Activated CD4-positive, alpha-beta T cell treated with anti-CD3 and anti-CD28 coated beads for 36 hours (primary cell): ENCODE measurements around the gene RPS6KC1. TPM values are rescaled to one million over a fixed set of nuclear protein-coding genes. Genes with fewer than 3 reads are reported as not detected.
A peak's percentile ranks its signal among the peaks of the same experiment; 100 is the strongest.
"Not testable (repeated sequence)": the region's sequence is repeated elsewhere in the genome, so short reads cannot be mapped to it uniquely, and the experiment has no call there.

ENCODE experiments used
- ATAC-seq: fragments of 200-7000 bp; cut with Tn5 transposase; one replicate; pipeline ENCODE4 v1.10.0; 2021; ENCODE audit warnings: mild to moderate bottlenecking, moderate library complexity
- CTCF ChIA-PET: fragments of 350-600 bp; sonication (Branson Sonifier 250); formaldehyde crosslinking; loops from one replicate; lab custom pipeline; 2021; ENCODE audit warnings: antibody characterized with exemption; lab: Charles Lee
- POLR2A ChIA-PET: fragments of 350-600 bp; sonication (Branson Sonifier 250); formaldehyde crosslinking; loops from one replicate; lab custom pipeline; 2021; ENCODE audit warnings: antibody characterized with exemption, inconsistent platforms; lab: Charles Lee
- DNase-seq: peaks from one replicate; pipeline ENCODE4 v3.0.0-alpha.2; 2020
- H3K27ac Mint-ChIP-seq: one replicate; pipeline ENCODE4 v1.8.0; 2021; ENCODE audit warnings: mixed read lengths
- H3K27me3 Mint-ChIP-seq: one replicate; pipeline ENCODE4 v1.8.0; 2021; ENCODE audit warnings: mixed read lengths
- H3K36me3 Mint-ChIP-seq: one replicate; pipeline ENCODE4 v1.8.0; 2021; ENCODE audit warnings: low read depth, mixed read lengths
- H3K4me1 Mint-ChIP-seq: one replicate; pipeline ENCODE4 v1.8.0; 2021; ENCODE audit warnings: mixed read lengths
- H3K4me3 Mint-ChIP-seq: one replicate; pipeline ENCODE4 v1.8.0; 2021; ENCODE audit warnings: mild to moderate bottlenecking, moderate library complexity, mixed read lengths
- H3K9me3 Mint-ChIP-seq: one replicate; pipeline ENCODE4 v1.8.0; 2021; ENCODE audit warnings: low read depth, mixed read lengths
- intact Hi-C, 2 experiments: fragments of 100-400 bp; cut with DNase I in 1 of 2; cut with micrococcal nuclease in 1 of 2; formaldehyde crosslinking; loops; one replicate each; pipeline versions ENCODE4 v1.14.2 to v1.15.1; 2022 to 2024; cut with DNase I, micrococcal nuclease
- total RNA-seq, 2 experiments: library from RNA; stranded (reverse); gene quantifications; one replicate each; pipeline ENCODE4 v1.2.3, GENCODE V29; 2021

RPS6KC1 gene
- total RNA-seq, 2 experiments from 2014 or later, result 4.9 to 5.7 TPM

DNA sequence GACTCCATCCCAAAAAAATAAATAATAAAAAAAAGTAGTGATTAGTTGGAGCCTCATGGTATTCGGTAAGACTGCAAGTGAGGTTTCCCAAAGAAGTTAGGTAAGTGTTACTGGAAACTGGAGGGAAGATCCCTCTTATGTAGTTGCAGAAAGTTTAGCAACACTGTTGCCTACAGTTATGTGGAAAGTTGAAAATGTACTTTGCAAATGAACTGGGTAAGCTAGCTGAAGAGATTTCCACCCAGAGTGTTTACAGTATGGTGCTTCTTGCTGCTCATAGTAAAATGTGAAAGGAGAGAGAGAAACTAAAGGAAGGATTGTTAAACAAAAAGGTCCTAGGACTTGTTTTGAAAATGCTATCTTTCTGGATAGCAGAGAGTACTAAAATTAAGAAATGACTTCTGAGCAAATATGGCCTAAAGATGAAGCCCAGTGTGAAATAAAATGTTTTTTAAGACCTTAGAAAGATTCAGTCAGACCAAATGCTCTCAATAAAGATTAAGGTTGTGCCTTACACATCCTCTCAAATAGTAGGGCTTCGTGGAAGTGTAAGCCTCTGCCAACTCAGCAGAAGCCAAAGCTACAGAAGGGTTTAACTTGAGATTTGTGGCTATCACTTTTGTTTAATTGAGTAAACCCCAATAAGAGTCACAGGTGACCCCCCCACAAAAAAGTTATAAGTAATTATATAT is 31.5 kb downstream of the RPS6KC1 start:
- CTCF ChIA-PET, result interaction anchor here (0.6 to 0.8 kb wide), 2 partner anchors 13 to 41 kb away, joined by 3 to 4 read pairs; no protein-coding TSS in a partner anchor

GRCh38 chr1:213083112-213083445 is 32.0 kb downstream of the RPS6KC1 start:
- Mint-ChIP-seq H3K27me3 (no peaks in the 10 kb centered on the region), H3K4me1 (peaks cover 14% of the 10 kb centered on the region), H3K36me3 (peaks cover 21% of the 10 kb centered on the region), H3K27ac (no peak overlapping the region), H3K4me3 (no peak overlapping the region), H3K9me3 (no peaks in the 10 kb centered on the region)
- intact Hi-C loops, result no loop called here
- ATAC-seq (peak; percentile 80), DNase-seq (peak; percentile 35)
- CTCF ChIA-PET, result interaction anchor here (0.5 to 0.8 kb wide), 3 partner anchors 40 to 120 kb away, joined by 3 to 8 read pairs (median 4); no protein-coding TSS in a partner anchor
- POLR2A ChIA-PET, result interaction anchor here (0.6 kb wide), 1 partner anchor 224 kb away, joined by 3 read pairs; no protein-coding TSS in a partner anchor

More for the DNA sequence above, 31.5 kb downstream of the RPS6KC1 start:
- H3K27me3 Mint-ChIP-seq, result no peaks in the 10 kb centered on the region
- ATAC-seq, result peak; percentile 60
- no peak overlapping the region for H3K4me3 Mint-ChIP-seq
- intact Hi-C loops, result no loop called here
- no peaks in the 10 kb centered on the region for H3K9me3 Mint-ChIP-seq
- DNase-seq, result no peak
- peaks cover 17% of the 10 kb centered on the region for H3K36me3 Mint-ChIP-seq
- POLR2A ChIA-PET, result interaction anchor here (0.6 kb wide), 1 partner anchor 223 kb away, joined by 3 read pairs; no protein-coding TSS in a partner anchor
- peak overlapping the region; percentile 52 for H3K27ac Mint-ChIP-seq
- H3K4me1 Mint-ChIP-seq, result peaks cover 14% of the 10 kb centered on the region

DNA sequence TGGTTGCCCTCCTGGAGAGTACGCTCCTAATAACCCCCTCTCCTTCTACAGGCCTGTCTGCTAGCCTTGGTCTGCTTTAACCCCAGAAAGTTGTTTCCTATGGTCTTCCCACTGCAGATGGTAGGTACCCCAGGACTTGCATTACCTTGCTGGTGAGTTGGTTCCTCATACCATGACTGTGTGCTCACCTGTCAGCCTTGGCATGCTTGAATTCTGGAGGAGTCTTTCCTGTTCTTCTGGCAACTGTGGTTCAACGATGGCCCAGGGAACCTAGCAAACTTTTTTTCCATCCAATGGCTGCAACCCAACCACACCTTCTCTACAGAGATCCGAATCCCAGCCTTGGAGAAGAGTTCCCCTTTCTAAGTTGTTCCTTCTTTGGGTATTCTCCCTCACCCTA is 36.9 kb downstream of the RPS6KC1 start:
- intact Hi-C loops, result no loop called here
- peaks cover 19% of the 10 kb centered on the region for H3K36me3 Mint-ChIP-seq
- no peak overlapping the region for H3K27ac Mint-ChIP-seq

GRCh38 chr1:213089924-213090677 is 39.1 kb downstream of the RPS6KC1 start:
- Mint-ChIP-seq H3K27ac (no peak overlapping the region), H3K4me3 (no peak overlapping the region), H3K4me1 (no peaks in the 10 kb centered on the region), H3K36me3 (peaks cover 21% of the 10 kb centered on the region), H3K27me3 (no peaks in the 10 kb centered on the region), H3K9me3 (no peaks in the 10 kb centered on the region)
- intact Hi-C loops, result no loop called here
- ChIA-PET CTCF (interaction anchor here (0.6 to 1.5 kb wide), 2 partner anchors 19 to 33 kb away, joined by 3 to 5 read pairs; no protein-coding TSS in a partner anchor), POLR2A (no interaction called here)
- ATAC-seq (no peak), DNase-seq (no peak)

More for the DNA sequence above, 36.9 kb downstream of the RPS6KC1 start:
- ATAC-seq (no peak), DNase-seq (no peak)
- CTCF ChIA-PET, result no interaction called here
- Mint-ChIP-seq H3K4me3 (no peak overlapping the region), H3K9me3 (no peaks in the 10 kb centered on the region), H3K27me3 (no peaks in the 10 kb centered on the region), H3K4me1 (peaks cover 5% of the 10 kb centered on the region)
- POLR2A ChIA-PET, result no interaction called here

GRCh38 chr1:213094446-213094845 is 43.4 kb downstream of the RPS6KC1 start:
- ChIA-PET POLR2A (no interaction called here), CTCF (interaction anchor here (1.3 kb wide), 1 partner anchor 9 kb away, joined by 5 read pairs; no protein-coding TSS in a partner anchor)
- Mint-ChIP-seq H3K36me3 (peaks cover 22% of the 10 kb centered on the region), H3K9me3 (no peaks in the 10 kb centered on the region), H3K4me3 (no peak overlapping the region), H3K4me1 (no peaks in the 10 kb centered on the region), H3K27me3 (no peaks in the 10 kb centered on the region), H3K27ac (no peak overlapping the region)
- intact Hi-C loops, result no loop called here
- no peak for DNase-seq
- ATAC-seq, result no peak

DNA sequence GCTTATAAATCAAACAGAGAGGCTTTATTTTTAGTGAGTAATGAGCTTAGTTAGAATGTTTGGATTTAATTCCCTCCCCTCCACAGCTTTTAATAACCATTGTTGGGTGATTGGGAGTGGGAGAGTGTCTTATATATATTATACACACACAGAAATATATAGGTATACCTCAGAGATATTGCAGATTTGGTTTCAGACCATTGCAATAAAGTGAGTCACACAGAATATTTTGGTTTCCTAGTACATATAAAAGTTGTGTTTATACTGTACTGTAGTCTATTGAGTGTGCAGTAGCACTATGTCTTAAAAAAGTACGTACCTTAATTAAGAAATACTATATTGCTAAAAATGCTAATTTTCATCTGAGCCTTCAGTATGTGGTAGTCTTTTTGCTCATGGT is 44.4 kb downstream of the RPS6KC1 start:
- DNase-seq (no peak), ATAC-seq (no peak)
- peaks cover 20% of the 10 kb centered on the region for H3K36me3 Mint-ChIP-seq
- no peak overlapping the region for H3K27ac Mint-ChIP-seq
- no peaks in the 10 kb centered on the region for H3K4me1 Mint-ChIP-seq
- POLR2A ChIA-PET, result no interaction called here
- no peaks in the 10 kb centered on the region for H3K27me3 Mint-ChIP-seq
- no peak overlapping the region for H3K4me3 Mint-ChIP-seq
- H3K9me3 Mint-ChIP-seq, result no peaks in the 10 kb centered on the region
- CTCF ChIA-PET, result interaction anchor here (0.8 to 1.3 kb wide), 2 partner anchors 10 to 63 kb away, joined by 3 to 5 read pairs; no protein-coding TSS in a partner anchor
- intact Hi-C loops, result no loop called here

DNA sequence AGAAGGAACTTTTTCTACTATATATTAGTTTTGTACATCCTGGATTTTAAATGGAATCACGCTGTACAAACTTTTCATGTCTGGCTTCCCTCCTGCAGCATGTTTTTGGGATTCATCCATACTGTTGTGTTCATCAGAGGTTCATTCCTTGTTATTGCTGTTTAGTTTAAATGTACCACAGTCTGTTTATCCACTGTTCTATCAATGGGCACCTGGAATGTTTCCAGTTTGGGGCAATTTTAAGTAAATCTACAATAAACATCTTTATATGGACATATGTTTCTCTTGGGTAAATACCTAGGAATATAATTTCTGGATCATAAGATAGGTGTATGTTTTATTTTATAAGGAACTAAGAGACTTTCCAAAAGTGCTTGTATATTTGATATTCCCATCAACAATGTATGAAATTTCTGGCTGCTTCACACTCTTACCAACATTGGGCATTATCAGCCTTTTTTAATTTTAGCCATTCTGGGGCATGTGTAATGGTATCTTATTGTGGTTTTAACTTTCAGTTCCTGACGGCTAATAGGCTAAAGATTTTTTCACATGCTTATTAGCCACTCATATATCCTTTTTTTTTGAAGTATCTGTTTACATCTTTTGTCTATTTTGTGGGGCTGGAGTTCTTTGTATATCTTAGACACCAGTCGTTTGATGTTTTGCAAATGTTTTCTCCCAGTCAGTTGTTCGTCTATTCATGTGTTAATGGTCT is 48.8 kb downstream of the RPS6KC1 start:
- ATAC-seq (no peak), DNase-seq (no peak)
- POLR2A ChIA-PET, result no interaction called here
- no peak overlapping the region for H3K4me3 Mint-ChIP-seq
- CTCF ChIA-PET, result no interaction called here
- H3K9me3 Mint-ChIP-seq, result no peaks in the 10 kb centered on the region
- intact Hi-C loops, result no loop called here
- no peak overlapping the region for H3K27ac Mint-ChIP-seq
- peaks cover 15% of the 10 kb centered on the region for H3K36me3 Mint-ChIP-seq
- H3K27me3 Mint-ChIP-seq, result no peaks in the 10 kb centered on the region
- peaks cover 9% of the 10 kb centered on the region for H3K4me1 Mint-ChIP-seq

- H3K27ac Mint-ChIP-seq, CTCF ChIA-PET, H3K27me3 Mint-ChIP-seq, H3K4me3 Mint-ChIP-seq, ATAC-seq, DNase-seq, POLR2A ChIA-PET, H3K9me3 Mint-ChIP-seq, intact Hi-C loops, H3K4me1 Mint-ChIP-seq: not testable (repeated sequence)
- H3K36me3 Mint-ChIP-seq, result peaks cover 13% of the 10 kb centered on the region
Measured at GRCh38 chr1:213100565-213100964, 49.5 kb downstream of the RPS6KC1 start.

- intact Hi-C loops, result no loop called here
- CTCF ChIA-PET, result interaction anchor here (0.7 to 1.5 kb wide), 2 partner anchors 20 to 584 kb away, joined by 3 to 6 read pairs; no protein-coding TSS in a partner anchor
Measured at GRCh38 chr1:213103377-213104306, 52.6 kb downstream of the RPS6KC1 start.

DNA sequence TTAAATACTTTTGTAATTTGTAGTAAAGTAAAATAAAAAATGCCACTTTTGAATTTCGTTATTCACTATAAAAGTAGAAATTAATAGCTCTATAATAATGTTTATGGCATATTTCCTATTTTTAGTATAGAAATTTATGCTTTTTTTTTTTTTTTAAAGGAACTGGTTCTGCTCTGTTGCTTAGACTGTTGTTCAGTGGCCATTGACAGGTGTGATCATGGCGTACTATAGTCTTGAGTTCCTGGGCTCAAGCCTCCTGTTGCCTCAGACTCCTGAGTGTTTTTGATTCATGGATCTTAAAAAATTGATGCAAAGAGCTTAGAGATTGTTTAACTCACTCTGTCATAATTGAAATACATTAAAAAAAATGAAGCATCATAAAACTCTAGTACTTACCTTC is 53.6 kb downstream of the RPS6KC1 start:
- DNase-seq (no peak), ATAC-seq (no peak)
- CTCF ChIA-PET, result interaction anchor here (1.5 kb wide), 1 partner anchor 19 kb away, joined by 6 read pairs; no protein-coding TSS in a partner anchor
- Mint-ChIP-seq H3K4me1 (peaks cover 9% of the 10 kb centered on the region), H3K4me3 (no peak overlapping the region), H3K36me3 (peaks cover 11% of the 10 kb centered on the region), H3K9me3 (peaks cover 2% of the 10 kb centered on the region), H3K27ac (no peak overlapping the region), H3K27me3 (no peaks in the 10 kb centered on the region)
- POLR2A ChIA-PET, result interaction anchor here (0.6 kb wide), 1 partner anchor 297 kb away, joined by 6 read pairs; no protein-coding TSS in a partner anchor
- intact Hi-C loops, result no loop called here

More at GRCh38 chr1:213103377-213104306, 52.6 kb downstream of the RPS6KC1 start:
- Mint-ChIP-seq H3K4me1 (peaks cover 9% of the 10 kb centered on the region), H3K27me3 (no peaks in the 10 kb centered on the region), H3K27ac (no peak overlapping the region), H3K9me3 (peaks cover 2% of the 10 kb centered on the region), H3K4me3 (no peak overlapping the region), H3K36me3 (peaks cover 11% of the 10 kb centered on the region)
- peak; percentile 39 for ATAC-seq
- POLR2A ChIA-PET, result interaction anchor here (0.6 kb wide), 1 partner anchor 296 kb away, joined by 6 read pairs; no protein-coding TSS in a partner anchor
- no peak for DNase-seq
